ENCODE results near the gene TNIK. TPM values are rescaled to one million over a fixed set of nuclear protein-coding genes. Genes with fewer than 3 reads are reported as not detected.

TNIK gene
- total RNA-seq, 2 donors from 2014 or later = 13.6 to 16.0 TPM

DNA sequence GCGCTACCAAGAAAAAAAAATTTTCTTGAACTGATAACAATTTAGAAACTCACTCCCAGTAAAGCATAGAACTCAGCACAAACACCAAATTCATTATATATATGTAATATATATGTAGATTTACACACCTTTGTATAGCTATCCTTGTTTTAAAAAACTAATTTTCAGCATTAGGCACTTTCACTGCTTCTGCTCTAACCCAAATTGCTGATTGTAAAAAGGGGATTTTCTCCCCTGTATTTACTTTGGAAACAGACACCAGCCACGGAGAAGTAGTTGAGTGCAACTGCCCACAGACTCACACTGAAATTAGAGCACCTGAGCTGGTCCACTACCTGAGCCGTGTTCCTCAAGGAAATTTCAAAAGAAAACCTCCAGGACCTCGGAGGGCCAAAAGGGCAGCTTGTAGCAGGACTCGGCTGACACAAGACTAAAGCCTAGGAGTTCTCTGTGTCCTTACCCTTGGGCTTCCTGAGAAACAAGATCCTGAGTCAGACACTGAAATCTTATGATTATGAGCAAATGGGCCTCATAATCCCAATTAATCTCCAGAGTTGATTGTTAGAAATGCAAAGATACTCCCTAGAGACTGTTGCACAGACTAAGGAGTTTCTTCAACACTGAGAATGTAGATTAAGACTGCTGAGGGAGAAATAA lies 106.0 kb downstream of the TNIK start:
- intact Hi-C loops (cut with DNase I) = no loop called here
- no peak for ATAC-seq
- no peak for DNase-seq

DNA sequence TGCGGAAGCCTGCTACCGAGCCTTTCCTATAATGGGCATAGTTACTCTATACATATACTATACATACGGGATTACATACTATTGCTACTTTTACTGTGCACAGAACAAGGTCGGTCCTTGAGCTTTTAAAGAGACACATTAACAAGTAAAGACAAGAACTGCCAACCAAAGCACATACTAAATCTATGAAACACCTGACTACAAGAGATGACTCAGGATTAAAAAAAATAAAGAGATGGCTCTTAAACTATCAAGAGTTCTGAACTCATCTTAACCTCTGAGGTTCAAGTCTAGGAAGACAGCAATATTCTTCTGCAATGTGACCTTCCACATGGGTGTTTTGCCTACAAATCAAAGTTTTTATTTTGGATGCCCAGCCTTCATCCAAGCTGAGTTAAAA lies 106.8 kb downstream of the TNIK start:
- intact Hi-C loops (cut with DNase I) = no loop called here

DNA sequence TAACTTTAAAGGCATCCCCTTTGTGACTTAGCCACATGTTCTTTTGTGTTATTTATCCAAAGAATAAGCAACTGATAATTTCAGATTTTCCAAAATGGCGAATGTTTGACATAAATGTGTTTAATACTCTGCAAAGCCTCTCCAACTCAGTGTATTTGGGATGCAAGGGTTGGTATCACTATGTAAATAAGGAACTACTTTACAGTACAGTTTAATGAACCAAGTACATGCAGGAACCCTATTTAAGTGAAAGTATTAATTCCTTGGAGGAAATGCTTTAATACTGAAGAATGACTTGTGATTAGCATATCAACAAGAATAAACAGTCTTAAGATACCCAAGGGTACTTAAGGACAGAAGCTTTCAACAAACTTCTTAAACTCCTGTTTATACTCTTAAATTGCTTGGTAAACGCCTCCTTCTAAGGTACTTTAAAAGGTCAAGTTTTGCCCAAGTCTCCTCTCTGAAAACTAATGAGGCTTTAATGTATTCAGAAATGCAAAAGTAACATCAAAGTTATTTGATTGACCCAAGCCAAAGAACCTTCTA lies 107.7 kb downstream of the TNIK start:
- intact Hi-C loops (cut with DNase I) = no loop called here
- DNase-seq = no peak
- no peak for ATAC-seq

More for the DNA sequence above, 106.8 kb downstream of the TNIK start:
- ATAC-seq (no peak), DNase-seq (no peak)

DNA sequence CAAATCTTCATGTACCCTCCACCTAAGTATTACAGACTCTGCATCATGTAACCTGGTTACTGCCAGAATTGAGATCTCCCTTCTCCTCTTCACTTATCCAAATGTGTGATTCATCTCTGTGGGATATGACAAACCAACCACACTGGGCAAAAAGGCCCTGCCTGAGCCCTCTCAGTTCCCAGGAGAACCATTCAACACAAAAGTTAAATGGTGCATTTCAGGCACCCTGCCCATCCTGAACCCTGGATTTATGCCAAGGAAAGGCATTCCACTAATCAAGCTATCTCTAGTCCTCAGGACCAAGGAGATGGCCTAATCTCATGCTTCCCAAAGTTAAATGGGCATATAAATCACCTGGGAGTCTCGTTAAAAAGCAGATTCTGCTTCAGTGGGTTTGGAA lies 108.5 kb downstream of the TNIK start:
- DNase-seq (no peak), ATAC-seq (peak in 1 of 2 donors; percentile 91)
- intact Hi-C loops (cut with DNase I) = no loop called here

DNA sequence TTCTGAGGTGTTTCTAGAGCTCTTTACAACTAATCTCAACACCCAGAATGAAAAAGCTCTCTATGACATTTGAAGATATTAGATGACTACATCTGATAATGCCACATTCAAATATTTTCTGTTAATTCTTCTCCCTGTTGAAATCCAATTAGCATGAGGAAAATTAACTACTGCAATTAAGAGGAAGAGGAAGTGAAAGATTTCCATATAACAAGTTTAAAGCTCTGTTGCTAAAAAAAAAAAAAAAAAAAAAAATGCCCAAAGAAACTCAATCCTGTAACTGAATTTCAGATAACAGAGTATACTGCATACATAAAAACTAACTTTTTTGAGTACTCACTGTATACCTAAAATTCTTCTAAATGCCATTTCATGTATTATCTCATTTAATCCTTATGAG lies 109.8 kb downstream of the TNIK start:
- intact Hi-C loops (cut with DNase I) = no loop called here
- ATAC-seq (no peak), DNase-seq (no peak)

GRCh38 chr3:171349392-171349791 lies 110.8 kb downstream of the TNIK start:
- intact Hi-C loops (cut with DNase I) = no loop called here
- ATAC-seq = no peak
- no peak for DNase-seq

DNA sequence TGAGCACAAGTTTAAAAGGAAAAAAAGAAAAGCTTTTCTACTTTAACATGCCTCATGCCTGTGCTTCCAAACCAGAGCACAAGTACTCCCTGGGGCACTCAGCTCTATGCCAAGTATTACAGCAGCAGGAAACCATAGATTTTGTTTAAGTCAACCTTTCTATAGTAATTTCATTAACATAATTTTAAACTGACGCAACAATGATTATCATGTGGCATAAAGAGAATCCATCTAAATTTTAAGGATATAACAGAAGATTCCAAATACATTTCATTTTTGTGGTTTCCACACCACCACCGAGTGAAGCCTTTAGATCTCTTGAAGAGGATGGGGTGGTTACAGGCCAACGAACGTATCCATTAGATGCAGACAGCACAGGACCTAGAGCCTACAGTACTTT lies 112.1 kb downstream of the TNIK start:
- ATAC-seq = no peak
- no peak for DNase-seq
- intact Hi-C loops (cut with DNase I) = no loop called here

DNA sequence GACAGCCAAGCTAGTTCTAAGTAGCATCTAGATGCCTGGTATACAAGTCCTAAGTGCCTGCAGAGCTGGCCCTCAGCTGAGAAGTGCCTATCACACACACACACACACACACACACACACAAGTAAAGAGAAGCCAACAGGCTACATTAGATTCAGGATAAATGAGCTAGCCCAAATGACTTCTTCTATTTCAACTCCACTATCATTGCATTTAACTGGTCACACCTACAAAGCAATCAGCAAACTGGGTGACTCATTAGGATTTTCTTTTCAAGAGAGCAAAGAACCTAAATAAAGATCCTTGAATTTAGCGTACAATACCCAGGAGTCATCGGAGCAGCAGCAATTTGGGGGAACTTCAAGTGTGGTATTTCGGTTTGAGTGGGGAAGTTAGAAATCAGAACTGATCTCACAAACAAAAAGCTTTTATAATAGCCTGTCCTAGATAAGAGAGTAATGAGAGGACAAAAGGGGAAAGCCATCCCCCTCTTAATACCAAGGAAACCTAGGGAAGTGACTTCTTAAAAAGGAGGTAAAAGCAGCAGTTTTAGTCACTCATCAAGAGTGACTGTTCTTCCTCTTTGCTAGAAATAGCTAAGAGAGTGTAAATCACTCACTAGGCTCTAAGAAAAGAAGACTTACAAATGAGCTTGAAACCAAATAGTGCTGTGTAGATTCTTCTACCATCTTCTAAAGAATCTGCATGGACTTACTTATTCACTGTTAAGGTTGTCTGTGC lies 112.7 kb downstream of the TNIK start:
- DNase-seq (no peak), ATAC-seq (peak; percentile 44 to 53)
- intact Hi-C loops (cut with DNase I) = no loop called here

DNA sequence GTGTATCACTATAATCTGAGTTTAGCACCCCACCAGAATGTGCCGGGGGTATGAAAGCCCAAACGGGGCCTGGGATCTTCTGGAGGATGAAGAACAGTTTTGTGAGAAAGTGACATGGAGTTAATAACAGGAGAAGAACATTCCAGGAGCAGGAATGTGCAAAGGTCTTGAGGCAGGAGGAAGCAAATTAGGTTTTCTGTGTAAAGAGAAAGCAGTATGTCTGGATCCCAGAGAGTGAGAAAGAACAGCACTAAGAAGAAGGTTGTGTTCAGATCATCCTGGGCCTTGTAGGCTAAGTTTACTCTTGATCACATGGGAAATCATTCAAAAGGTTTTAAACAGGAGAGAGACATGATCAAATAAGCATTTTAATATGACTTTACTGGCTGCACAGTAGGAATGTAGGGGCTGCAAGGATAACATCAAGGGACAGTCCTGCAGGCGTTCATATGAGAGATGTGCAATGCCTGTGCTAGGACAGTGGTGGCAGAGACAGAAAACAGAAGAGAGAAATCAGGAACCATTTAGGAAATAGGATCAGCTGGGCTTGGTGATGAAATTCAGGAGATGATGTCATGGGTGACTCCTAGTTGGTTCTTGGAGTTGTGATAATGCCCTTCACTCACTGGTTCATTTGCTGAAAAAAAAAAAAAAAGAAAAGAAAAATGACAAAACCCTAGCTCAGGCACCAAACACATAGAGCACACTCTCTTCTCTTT lies 113.5 kb downstream of the TNIK start:
- ATAC-seq (peak; percentile 50 to 61), DNase-seq (no peak)
- intact Hi-C loops (cut with DNase I) = no loop called here

GRCh38 chr3:171346019-171346418 lies 114.2 kb downstream of the TNIK start:
- no peak for ATAC-seq
- DNase-seq = no peak
- intact Hi-C loops (cut with DNase I) = no loop called here

DNA sequence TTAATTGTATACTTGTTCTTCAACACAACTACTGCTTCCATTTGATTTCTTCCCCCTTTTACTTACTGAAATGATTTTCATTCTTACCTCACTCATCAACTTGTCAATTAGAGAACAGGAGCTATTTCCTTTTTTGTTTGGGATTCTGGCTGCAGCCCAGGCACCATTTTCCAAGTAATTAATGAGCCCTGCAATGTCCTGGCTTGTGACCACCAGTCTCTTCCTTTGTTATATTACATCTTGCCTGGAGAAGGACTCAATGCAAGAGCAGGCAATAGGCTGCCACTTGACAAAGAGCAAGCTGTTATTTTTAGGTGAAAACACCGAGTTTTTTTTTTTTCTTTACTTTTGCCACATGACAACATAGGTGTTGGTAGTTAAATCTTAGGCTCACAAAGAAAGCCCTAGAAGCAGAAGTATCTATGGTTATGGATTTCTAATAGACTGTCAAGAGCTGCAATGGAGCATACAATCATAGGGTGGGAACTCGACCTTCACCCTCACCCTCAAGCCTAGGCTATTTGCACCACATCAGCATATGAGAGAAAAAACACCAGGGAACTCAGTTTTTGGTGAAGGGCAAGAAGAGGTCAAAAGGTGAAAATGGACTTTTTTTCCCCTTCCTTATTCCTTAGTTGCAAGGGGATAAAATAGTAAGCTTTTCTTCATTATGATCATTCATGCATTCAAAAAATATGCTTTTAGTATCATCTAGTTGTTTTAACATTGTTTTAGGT lies 114.9 kb downstream of the TNIK start:
- ATAC-seq = no peak
- DNase-seq = no peak
- intact Hi-C loops (cut with DNase I) = no loop called here

- intact Hi-C loops (cut with DNase I) = no loop called here
- ATAC-seq = no peak
- no peak for DNase-seq
Observed at GRCh38 chr3:171343693-171344092, 116.5 kb downstream of the TNIK start.

GRCh38 chr3:171342783-171343420 lies 117.3 kb downstream of the TNIK start:
- intact Hi-C loops (cut with DNase I) = no loop called here
- no peak for ATAC-seq
- DNase-seq = no peak

- DNase-seq = no peak
- intact Hi-C loops (cut with DNase I) = no loop called here
- no peak for ATAC-seq
Observed at GRCh38 chr3:171342200-171342599, 118.0 kb downstream of the TNIK start.

DNA sequence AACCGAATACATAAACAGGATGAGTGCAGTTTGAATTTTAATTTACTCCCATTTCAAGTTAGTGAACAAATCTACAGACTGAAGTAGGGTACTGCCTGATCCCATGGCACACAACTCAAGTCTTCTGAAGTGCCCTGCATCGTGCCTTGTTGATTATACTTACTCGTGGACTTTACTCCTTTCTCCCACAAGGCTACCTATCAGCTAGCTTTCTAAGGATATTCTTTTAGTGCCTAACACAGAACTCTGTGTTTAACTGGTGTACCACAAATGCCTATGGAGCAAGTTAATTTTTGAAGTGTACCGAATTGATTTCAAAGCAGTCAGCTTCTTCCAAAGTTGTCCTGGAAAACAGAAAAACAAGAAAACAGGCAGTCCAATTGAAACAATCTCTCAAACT lies 119.8 kb downstream of the TNIK start:
- DNase-seq = no peak
- ATAC-seq = no peak
- intact Hi-C loops (cut with DNase I) = no loop called here

DNA sequence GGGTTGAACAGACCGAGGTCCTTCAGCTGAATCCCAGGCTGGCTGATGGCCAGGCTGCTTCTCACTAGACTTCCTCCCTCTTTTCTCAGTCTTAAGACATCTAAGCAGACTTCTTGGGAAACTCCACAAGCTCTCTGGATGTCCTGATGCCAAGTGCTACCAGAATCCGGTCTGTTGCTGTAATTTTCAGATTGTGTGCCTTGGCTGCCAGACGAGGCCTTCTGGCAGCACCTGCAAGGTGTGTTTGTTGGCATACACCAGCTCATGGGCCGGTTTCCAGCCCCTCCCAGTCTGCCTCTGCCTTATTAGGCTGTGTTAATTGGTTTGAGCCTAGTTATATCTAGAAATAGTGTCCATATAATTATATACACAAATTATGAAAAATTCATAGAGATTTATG lies 120.6 kb downstream of the TNIK start:
- ATAC-seq (no peak), DNase-seq (no peak)
- intact Hi-C loops (cut with DNase I) = no loop called here

GRCh38 chr3:171336406-171336805 lies 123.8 kb downstream of the TNIK start:
- intact Hi-C loops (cut with DNase I) = no loop called here
- ATAC-seq (no peak), DNase-seq (no peak)

- ATAC-seq (no peak), DNase-seq (no peak)
- intact Hi-C loops (cut with DNase I) = no loop called here
Observed at GRCh38 chr3:171335559-171335958, 124.6 kb downstream of the TNIK start.

DNA sequence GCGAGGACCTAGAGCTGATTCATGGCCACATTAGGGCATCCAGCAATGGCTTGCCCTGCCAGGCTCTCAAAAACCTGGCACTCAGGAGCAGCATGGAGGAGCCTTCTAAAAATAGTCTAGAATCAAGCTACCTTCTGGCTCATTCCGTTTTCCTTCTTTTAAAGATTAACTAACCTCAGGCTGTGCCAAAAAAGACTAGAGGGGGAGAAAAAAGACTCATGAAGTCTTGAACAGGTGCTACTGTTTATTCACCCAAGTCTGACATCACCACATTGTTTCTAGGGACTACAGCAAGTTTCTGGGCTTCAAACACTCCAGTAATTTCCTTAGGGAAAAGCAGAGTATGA lies 125.8 kb downstream of the TNIK start:
- intact Hi-C loops (cut with DNase I) = loop anchor here in 1 of 2 donors (5.0 kb wide), 1 partner anchor 63 kb away; no protein-coding TSS in a partner anchor
- peak; percentile 86 to 89 for ATAC-seq
- no peak for DNase-seq
